GM18498 (cell line): ENCODE data around the gene OR6S1.
"Not testable (repeated sequence)": the region's sequence is repeated elsewhere in the genome, so short reads cannot be mapped to it uniquely, and the experiment has no call there.

Experiments used
- ATAC-seq: cut with Tn5 transposase; IDR thresholded peaks from one replicate; pipeline ENCODE4 v1.9.1; 2021; ENCODE audit warnings: mild to moderate bottlenecking, moderate library complexity; ENCODE audit not compliant: unreplicated experiment

The OR6S1 gene

DNA sequence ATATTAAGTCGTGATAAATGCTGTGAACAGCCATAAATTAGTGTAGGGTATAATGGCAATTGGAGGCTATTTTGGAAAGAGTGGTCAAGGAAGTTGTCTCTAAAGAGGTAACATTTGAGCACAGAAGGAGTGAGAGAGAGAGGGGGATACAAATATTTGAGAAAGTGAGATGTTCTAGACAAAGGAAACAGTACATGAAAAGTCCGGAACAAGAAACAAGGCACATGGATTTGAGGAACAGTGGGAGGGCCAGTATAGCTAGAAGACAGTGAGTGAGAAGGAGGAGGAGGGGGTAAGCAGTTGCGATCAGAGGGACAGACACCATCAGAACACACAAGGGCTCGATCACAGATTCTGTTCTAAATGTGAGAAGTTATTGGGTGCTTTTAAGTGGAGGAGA, 30.2 kb downstream of the OR6S1 start:
- ATAC-seq = no peak

DNA sequence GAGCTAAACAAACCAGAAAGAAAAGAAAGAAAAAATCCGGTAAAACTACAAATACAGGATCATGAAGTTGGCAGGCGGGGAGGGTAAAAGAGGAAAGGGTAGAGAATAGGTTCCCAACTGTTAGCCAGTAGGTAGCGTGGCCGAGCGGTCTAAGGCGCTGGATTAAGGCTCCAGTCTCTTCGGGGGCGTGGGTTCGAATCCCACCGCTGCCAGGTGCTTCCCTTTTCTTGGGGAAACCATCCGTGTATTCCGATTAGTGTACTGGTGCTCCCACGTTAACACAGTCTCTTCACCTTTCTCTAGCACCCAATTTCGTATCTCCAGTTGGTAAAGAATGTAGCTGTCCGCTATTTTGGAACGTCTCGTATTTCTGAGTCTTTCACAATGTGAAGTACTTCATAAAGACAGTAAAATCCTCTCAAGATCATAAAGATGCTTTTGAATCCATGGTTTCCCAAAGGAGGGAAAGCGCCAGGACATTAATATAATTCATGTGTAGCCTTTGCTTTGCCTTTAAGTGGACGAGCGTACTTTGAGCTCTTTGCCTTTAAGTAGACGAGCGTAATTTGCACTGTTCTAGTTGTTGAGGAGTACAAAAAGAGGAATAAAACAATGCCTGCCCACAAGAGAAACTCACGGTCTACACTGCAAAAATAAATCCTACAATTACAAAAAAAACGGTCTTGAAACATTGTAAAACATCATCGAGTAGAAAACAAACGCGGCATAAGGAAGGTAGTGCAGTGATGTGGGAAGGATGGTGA, 31.3 kb downstream of the OR6S1 start:
- peak; percentile 15 for ATAC-seq

DNA sequence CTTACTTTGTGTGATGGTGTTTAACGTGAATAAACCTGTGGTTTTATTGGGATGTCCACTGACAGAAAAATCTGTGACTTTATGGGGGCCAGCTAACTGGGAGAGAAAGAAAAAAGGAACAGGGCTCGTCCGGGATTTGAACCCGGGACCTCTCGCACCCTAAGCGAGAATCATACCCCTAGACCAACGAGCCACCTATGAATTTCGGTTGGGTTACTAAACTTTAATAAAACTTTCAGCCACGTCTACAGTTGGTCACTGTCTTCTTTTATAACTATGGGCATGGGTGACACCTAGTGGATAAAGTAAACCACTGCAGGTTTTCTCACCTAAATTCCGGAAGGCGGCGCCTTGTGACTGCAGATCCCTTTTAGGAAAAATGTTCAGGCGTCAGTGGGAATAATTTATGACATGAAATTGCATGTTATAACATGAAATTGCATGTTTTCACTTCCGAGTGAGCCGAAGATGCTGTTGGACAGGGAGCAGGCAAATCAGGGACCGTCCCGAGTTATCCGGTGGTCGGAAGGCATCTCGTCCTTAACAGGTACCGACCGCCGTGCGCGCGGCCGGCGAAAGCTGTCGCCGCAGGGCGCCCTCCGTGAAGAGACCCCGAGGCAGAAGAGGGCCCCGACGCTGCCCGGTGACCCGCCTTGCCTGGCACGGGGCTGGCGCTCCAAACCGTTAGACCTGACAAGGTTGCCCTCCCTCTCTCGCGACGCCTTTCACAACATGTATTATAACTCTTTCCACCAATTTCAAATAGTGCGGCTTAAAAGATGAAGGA, 32.1 kb downstream of the OR6S1 start:
- ATAC-seq = no peak

DNA sequence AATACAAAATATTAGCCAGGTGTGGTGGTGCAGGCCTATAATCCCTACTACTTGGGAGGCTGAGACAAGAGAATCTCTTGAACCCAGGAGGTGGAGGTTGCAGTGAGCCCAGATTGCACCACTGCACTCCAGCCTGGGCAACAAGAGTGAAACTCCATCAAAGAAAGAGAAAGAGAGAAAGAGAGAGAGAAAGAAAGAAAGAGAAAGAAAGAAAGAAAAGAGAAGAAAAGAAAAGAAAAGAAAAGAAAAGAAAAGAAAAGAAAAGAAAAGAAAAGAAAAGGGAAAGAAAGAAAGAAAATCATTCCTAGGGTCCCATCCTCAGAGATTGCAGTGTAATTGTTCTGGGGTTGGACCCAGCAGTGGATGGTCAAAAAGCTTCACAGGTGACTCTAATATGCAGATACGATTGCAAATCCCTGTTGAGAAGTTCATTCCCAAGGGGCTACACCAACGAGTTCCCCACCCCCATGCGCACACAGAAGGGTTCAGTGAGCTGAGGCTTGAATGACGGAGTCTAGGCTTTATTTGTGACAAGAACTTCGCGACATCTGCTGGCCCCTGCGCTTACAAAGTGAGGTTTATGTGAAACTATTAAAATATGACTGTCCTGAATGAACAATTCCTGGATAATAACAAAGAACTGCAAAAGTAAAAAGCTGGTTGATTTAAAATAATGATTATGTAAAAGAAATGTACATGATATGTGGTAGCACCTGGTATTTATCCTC, 32.9 kb downstream of the OR6S1 start:
- no peak for ATAC-seq

DNA sequence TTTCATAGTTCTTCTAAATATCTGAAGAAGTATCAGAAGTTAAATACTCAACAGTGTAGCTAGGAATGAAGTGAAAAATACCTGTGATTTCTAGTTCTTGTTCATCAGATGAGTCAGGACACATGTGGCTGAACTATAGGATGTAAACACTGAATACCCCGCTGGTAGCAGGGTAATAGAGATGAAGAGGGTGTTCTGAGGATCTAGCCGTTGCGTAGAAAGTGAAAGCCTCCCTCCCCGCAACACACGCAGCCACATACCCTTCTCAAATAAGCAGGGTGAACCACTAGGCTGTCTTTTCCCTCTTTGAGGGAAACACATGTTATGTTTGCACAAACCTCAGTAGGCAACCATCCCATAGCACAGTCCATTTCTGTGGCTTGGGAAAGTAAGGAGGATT, 33.9 kb downstream of the OR6S1 start:
- ATAC-seq = no peak

DNA sequence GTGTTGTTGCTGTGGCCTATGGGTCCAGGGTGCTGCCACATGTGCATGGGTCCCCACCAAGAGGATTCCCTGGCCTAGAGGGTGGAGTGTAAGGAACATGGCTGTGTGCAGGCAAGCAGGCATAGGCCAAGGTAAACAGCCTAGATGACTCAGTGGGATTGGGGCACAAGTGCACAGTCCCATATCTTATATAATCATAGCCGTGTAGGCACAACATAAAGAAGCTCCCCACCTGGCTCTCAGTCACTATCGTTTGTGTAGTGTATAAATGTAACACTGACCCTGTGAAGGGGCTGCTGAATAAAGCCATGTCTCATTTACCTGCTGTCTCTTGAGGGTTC, 34.6 kb downstream of the OR6S1 start:
- no peak for ATAC-seq

DNA sequence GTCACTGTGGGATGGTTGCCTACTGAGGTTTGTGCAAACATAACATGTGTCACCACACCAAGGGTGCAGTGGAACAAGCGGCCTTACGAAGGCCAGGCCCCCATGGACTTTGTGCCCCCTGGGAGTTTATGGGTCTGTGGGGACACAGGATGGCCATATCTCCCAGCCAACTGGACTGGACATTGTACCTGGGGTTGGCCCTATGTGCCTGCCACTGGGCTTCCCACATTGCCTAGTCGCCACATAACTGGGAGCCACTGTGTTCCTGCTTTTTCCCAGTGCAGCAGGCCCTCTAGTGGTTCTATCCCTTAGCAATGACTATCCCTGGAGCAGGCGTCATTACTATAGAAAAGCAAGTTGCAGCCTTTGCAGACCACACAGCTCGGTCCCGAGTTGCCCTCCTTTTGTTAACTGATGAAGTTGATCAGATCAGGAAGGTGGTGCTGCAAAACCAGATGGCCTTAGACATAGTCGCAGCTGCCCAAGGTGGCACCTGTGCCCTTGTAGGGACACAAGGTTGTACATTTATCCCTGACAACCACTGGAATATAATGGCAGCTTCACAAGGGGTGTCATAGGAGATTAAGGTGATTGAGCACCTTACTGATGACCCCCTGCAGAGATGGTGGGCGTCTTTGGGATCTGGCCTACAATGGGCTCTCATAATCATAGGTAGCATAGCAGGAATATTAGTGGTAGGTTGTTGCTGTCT, 35.1 kb downstream of the OR6S1 start:
- ATAC-seq = no peak

DNA sequence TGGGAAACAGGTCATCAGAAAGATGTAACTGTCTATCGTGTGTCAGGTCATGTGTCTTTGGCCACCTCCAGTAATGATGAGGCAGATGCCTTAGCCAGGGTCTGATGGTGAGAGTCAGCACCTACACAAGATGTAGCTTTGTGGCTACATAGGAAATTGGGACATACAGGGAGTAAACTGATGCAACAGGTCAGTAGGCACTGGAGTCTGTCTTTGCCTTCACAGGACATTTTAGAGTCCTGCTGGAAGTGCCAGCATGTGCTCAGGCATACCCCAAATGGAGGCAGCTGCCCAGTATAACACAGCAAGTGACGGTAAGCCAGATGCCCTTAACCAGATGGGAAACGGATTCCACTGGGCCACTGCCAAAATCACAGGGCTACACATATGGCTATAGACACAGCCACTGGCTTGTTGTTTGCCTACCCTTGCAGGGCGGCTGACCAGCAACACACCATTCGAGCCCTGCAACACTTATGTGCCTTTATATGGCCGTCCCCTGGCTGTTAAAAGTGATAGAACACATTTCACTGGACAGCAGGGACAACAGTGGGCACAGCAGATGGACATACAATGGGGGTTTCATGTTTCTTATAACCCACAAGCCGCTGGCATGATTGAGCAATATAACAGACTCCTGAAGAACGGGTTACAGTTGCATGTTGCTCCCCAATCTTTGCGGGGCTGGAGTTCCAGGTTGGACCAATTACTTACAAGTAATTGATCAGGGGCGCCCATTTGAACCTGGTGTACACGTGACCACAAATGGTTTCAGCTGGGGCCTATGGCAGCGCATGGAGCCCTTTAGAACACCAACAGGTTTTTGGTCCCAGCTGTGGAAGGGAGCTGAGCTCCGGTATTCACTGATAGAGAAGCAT, 37.4 kb downstream of the OR6S1 start:
- ATAC-seq = no peak

DNA sequence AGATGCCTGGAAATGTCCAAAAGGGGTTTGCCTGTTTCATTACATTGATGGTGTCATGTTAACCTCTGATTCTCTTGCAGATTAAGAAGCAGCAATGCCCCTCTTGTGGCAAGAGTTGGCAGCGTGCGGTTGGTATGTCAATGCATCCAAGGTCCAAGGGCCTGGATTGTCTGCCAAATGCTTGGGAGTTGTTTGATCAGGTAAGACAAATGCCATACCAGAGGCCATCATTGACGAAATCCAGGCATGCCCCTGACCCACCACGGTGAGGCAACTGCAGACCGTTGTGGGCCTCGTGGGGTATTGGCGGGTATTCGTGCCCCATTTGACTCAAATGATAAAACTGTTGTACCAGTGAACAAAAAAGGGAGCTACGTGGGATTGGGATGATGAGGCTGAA, 38.9 kb downstream of the OR6S1 start:
- ATAC-seq = no peak

DNA sequence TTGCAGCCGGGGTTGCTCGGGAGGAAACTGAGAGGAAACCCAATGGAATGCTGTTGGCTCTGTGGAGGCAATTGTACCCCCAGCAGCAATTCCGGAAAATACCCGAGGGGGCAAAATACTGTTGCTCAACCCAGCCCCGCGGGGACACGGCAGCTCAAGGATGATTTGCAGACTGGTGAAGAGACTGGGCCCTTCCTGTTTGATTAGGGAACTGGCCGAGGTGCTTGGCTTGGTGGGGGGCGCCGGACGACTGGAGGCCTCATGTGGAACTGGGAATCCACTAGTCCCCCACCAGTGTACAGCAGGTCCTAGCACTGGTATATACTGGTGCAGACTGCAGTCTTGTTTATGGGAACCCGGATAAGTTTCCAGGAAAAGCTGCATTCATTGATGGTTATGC, 40.0 kb downstream of the OR6S1 start:
- ATAC-seq = no peak

DNA sequence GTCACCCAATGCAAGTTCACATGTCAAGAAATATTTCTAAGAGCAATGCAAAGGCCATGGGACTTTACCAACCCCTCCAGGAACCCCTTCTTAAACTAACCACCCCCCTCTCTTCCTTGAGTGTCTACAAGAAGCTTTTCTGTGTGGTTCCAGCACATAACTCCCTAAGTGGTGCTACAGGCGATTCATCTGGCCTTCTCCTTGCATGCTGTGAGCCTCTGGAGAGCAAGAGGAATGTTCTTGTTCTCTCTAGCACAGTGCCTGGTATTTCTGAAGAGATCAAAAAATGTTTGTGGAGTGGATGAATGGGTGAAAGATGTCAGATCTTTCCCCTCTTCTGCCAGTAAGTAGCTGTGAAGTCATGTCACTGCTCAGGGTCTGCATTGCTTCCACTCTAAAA, 44.4 kb downstream of the OR6S1 start:
- no peak for ATAC-seq

DNA sequence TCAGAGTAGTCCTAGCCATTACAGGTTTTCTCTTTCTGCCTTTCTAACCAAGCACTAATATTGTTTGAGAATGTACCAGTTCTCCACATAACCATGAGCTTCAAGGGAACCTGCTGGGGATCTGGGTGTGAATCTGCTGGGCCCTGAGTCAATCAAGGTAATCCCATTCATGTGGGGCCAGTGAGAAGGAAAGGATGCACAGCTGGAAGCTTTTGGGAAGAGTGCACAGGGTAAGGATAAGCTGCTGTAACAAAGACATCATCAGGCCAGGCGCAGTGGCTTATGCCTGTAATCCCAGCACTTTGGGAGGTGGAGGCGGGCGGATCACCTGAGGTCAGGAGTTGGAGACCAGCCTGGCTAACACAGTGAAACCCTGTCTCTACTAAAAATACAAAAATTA, 45.8 kb downstream of the OR6S1 start:
- ATAC-seq = not testable (repeated sequence)

DNA sequence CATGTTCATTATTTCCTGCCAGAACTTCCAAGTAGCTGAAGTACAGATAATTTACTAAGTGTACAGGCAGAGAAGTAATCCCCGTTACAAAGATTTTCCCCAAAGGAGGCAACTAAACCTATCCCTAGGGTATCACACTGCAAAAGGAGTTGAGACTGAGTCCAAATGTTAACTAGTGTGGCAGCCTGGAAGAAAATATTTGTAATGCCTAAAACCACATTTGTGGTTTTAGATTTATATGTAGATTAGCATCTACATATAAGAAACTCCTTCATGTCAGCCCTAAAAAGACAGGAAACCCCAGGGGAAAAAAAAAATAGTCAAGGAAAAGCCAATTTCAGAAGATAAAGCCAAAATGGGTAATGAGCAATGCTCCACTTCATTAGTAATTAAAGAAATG, 48.9 kb downstream of the OR6S1 start:
- ATAC-seq = no peak

DNA sequence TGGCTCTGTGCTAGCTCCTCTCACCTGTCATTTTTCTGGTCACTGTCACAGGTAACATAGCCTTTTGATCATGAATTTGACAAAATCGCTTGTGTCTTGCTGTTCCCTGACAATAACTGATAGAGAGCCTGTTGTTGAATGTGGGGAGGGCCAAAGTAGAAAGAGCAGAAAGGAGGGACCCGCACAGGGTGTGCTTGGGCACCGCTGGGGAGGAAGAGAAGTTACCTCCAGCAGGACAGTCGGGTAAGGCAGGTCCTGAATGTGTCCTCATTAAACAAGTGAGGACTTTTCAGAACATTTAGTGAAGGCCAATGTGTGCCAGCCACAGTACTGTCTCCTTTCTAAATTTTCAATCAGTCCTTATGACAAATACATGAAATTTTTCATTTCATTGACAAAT, 50.3 kb downstream of the OR6S1 start, which contains the start of gene RNASE12:
Gene RNASE12, minus strand, starts transcription at position 142 of the 400 bp plus-strand sequence. CDS start 653 bp downstream, outside the sequence.
- no peak for ATAC-seq
